ENCODE measurements around the gene OPCML.

DNA sequence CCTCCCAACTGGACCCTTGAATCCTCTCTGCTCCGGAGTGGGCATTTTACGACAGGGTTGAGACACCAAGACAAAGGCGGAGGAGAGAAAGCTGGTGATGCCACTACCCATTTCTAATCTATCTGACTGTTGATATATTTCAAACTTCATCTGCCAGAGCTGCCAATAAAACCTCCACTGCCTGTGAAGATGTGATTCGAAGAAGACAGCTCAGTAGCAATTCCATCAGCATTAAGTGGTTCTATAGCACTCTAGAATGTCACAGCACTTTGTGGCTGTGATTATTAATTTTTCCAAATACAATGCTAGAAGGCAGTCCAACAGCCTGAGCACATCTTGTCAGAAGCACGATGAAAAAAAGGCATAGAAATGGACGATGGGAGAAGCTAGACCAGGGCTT, 282.8 kb downstream of the OPCML start:
- TF ChIP-seq ZFP30 (CRISPR knock-in tag; IDR thresholded peaks at IDR 0.05), result no peak
- TF ChIP-seq CSRNP3 (CRISPR knock-in tag; IDR thresholded peaks at IDR 0.05), result no peak
- TF ChIP-seq RARB (CRISPR knock-in tag; IDR thresholded peaks at IDR 0.05), result no peak
- TF ChIP-seq, protein P1, sequence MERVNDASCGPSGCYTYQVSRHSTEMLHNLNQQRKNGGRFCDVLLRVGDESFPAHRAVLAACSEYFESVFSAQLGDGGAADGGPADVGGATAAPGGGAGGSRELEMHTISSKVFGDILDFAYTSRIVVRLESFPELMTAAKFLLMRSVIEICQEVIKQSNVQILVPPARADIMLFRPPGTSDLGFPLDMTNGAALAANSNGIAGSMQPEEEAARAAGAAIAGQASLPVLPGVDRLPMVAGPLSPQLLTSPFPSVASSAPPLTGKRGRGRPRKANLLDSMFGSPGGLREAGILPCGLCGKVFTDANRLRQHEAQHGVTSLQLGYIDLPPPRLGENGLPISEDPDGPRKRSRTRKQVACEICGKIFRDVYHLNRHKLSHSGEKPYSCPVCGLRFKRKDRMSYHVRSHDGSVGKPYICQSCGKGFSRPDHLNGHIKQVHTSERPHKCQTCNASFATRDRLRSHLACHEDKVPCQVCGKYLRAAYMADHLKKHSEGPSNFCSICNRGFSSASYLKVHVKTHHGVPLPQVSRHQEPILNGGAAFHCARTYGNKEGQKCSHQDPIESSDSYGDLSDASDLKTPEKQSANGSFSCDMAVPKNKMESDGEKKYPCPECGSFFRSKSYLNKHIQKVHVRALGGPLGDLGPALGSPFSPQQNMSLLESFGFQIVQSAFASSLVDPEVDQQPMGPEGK (CRISPR knock-in tag; IDR thresholded peaks at IDR 0.05; ENCODE audit: borderline replicate concordance), result no peak
- no peak for TF ChIP-seq ZNF8 (CRISPR knock-in tag; IDR thresholded peaks at IDR 0.05)
- no peak for TF ChIP-seq SNAI2 (CRISPR knock-in tag; IDR thresholded peaks at IDR 0.05)
- no peak for TF ChIP-seq TOX (CRISPR knock-in tag; IDR thresholded peaks at IDR 0.05; ENCODE audit: borderline replicate concordance)
- TF ChIP-seq OSR1 (CRISPR knock-in tag; IDR thresholded peaks at IDR 0.05), result no peak
- TF ChIP-seq ISL1 (CRISPR knock-in tag; IDR thresholded peaks at IDR 0.05), result no peak
- TF ChIP-seq ARNTL (CRISPR knock-in tag; IDR thresholded peaks at IDR 0.05; ENCODE audit: borderline replicate concordance, low read depth), result no peak
- no peak for TF ChIP-seq TSHZ2 (CRISPR knock-in tag; IDR thresholded peaks at IDR 0.05)
- no peak for TF ChIP-seq GLIS3 (CRISPR knock-in tag; IDR thresholded peaks at IDR 0.05)

All from SK-N-SH treated with all-trans-retinoic acid at 6 μM for 48 hours (cell line).